Right kidney (tissue), 1 donor: ENCODE data around the gene PLA2G3.
"Not testable (repeated sequence)": the region's sequence is repeated elsewhere in the genome, so short reads cannot be mapped to it uniquely, and the experiment has no call there.

Experiments used
- DNase-seq: peaks from one replicate; pipeline ENCODE4 v3.0.0-alpha.2; 2016

The PLA2G3 gene

DNA sequence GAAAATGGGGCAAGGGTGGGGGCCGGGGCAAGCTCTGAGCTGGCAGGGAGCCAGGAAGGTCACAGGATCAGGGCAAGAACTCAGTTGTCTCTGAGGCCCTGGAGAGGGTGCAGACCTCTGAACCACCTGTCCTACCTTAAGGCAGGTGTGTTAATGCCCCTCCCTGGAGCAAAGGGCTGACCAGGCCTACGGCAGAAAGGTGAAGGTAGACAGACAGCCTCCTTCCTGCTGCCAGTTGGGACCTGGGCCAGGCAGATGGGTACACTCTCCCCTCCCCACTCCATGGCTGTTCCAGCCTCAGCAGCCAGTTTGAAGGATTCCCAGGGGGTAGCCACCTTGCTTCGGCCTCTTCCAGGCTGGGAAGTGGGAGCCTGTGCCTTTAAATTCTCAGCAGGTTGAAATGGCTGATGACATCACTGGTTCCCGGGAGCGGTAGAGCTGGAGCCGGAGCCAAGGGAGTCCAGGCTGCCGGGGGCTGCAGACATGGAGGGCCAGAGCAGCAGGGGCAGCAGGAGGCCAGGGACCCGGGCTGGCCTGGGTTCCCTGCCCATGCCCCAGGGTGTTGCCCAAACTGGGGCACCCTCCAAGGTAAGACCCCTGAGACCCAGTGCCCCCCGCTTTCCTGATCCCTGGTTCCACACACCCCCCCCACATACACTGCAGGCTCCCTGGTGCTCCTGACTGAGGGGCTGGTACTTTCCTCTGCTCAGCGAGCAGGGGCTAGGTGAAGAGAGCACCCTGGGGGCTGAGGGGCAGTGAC lies 17.6 kb downstream of the PLA2G3 start, which contains the start of gene INPP5J:
TSS of gene INPP5J (plus strand) at position 435 of the 760 bp plus-strand sequence. CDS start at position 484, 49 bp downstream.
- DNase-seq, result peak; percentile 65

DNA sequence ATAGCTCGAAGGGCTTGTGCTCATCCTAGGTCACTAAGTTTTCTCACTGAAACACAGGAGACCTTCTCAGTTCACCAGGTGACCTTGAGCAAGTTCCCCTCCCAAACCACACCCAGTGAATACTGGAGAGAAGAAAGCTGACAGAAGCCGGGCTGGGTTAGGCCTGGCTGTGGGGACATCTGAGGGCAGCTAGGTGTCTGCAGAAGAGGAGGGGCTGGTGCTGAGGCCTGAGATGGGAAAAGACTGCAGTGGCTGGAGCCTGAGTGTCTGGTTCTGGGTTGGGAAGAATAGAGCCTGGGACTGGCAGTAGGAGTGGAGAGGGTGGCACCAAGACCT lies 18.1 kb downstream of the PLA2G3 start:
- DNase-seq, result no peak

DNA sequence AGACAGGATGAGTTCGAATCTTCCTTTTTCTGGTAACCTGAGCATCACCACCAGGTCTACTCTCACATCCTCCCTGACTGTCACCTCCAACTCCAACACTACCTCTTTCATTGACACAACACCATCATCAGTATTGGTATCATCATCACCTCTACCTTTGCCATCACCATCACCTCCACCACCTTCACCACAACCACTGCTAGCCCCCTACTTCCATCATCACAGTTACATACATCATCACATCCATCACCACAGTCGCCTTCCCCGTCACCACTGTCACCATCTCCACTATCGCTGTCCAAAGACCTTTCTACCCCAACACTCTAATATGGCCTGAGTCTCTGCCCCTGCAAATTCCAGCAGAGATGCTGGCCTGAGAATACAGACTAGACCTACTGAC lies 18.9 kb downstream of the PLA2G3 start:
- no peak for DNase-seq

DNA sequence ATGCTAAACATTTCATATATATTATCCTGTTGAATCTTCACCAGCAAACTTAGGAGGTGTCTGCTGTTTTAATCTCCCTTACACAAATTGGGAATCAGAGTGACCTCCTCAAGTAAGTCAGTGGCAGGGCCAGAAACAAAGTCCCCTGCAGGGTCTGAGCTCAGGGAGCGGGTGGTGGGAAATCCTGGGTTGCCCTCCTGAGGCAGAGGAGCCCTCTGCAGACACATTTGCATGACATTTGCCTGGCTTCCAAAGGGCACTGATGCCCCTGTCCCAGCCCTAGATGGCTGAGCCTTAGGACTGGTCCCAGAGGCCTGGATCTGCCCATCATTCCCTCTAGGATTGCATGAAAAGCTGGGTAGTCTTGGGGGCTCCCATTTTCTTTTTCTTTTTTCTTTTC lies 19.7 kb downstream of the PLA2G3 start:
- DNase-seq, result no peak

DNA sequence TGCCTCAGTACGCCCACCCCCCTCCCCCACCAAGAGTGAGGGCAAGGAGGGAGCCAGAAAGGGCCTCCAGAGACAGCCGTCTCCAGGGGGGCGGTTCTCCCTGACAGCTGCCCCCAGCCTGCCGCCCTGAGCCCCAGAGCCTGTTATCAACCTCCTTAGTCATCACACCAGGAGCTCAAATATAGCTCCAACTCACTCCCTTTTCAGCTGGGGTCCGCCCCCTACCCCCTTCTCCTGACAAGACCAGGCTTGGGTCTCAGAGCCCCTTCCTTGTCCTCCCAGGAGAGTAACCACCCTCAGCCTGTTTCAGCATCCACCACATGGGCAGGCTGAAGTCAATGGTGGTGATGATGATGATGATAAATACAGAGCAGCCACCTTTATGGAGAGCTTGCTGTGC lies 20.1 kb downstream of the PLA2G3 start:
- no peak for DNase-seq

GRCh38 chr22:31119026-31119717 lies 21.1 kb downstream of the PLA2G3 start:
- DNase-seq, result no peak

- DNase-seq, result no peak
Observed at GRCh38 chr22:31118046-31118820, 22.1 kb downstream of the PLA2G3 start.

- not testable (repeated sequence) for DNase-seq
Observed at GRCh38 chr22:31112547-31113091, 27.7 kb downstream of the PLA2G3 start.

- no peak for DNase-seq
Observed at GRCh38 chr22:31107894-31108218, 32.5 kb downstream of the PLA2G3 start.

- DNase-seq, result peak; percentile 92
Observed at GRCh38 chr22:31107178-31107893, 33.0 kb downstream of the PLA2G3 start, which contains the start of gene SELENOM. Gene SELENOM, minus strand, starts transcription at chr22:31107568. Its CDS starts 63 bp downstream, at chr22:31107505.

DNA sequence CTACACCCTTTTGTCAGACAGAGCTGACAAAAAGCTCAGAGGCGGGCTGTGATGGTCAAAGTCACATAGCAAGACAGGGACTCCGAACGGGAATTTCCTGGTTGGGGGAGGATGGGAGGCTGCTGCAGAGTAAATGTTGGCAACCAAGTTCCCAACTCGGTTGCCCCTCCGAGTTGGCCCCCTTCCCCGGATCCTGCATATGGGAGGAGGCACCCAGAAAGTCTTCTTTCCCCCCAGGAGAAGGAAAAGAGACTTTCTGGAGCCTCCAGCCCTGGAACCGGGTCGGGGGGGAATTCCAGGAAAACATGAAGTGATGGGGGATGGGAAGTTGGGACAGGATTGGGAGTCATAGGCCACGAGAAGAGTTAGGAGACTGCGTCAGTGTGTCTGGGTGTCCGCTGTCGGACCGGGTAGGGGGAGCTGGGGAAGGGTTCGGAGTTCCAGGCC lies 33.6 kb downstream of the PLA2G3 start:
- no peak for DNase-seq

DNA sequence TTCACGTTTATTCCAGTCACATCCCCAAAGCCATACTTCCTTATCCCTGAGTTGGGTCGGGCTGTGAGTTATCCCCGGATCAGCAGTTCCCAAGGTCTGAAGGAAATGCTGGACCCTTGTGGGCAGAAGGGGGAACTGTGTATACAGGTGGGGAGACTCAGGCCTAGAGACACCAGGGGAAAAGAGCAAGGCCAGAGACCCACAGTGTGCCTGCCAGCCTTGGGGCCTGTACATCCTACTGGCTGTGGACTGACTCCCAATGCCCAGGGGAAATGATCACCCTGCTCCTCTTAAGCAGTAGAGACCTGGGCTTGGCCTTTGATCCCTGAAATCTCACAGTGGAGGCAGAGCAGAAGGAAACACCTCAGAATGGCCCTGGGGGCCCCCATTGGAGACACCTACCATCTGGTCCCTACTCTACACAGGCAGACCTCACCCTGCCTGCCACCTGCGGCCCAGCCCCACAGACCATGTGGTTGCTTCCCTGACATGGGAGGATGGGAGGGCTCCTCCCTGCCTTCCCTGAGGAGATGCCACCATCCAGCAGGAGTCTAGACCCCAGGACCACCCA lies 34.2 kb downstream of the PLA2G3 start:
- DNase-seq, result no peak

GRCh38 chr22:31105282-31105929 lies 34.9 kb downstream of the PLA2G3 start:
- no peak for DNase-seq

DNA sequence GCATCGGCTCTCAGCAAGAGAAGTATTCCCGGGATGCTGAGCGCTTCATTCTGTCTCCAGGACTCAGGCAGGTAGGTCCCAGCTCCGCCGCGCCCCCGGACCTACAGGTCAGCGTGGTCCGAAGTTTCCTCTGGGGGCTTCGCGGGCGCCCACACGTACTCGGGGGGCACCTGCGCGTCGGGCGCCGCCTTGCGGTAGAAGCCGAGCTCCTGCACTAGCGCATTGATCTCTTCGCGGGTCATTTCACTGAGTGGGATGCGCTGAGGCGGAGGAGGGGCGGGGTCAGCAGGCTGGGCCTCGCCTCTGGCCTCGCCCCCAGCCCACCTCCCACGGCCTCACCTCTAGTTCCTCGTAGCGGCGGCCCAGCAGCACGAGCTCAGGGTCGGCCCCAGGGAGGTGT lies 35.4 kb downstream of the PLA2G3 start:
- peak; percentile 61 for DNase-seq

GRCh38 chr22:31103899-31104694 lies 36.2 kb downstream of the PLA2G3 start:
- peak; percentile 42 for DNase-seq

- no peak for DNase-seq
Observed at GRCh38 chr22:31103111-31103510, 37.2 kb downstream of the PLA2G3 start.

GRCh38 chr22:31102441-31103081 lies 37.7 kb downstream of the PLA2G3 start:
- no peak for DNase-seq

GRCh38 chr22:31100762-31101525 lies 39.4 kb downstream of the PLA2G3 start:
- DNase-seq, result no peak
